AG10803 (cell line): ENCODE results near the gene SENP1.

Source experiments
- DNase-seq: peaks from one replicate; pipeline ENCODE4 v3.0.0; 2010; ENCODE audit warnings: low read depth
- H3K4me3 ChIP-seq: 2 replicates; pipeline ENCODE4 v1.5.1; 2011; ENCODE audit warnings: mild to moderate bottlenecking, low read length, control low read depth
- TF ChIP-seq, protein P1 (sequence below): conservative IDR thresholded peaks from 2 replicates; pipeline ENCODE4 v1.5.1; 2011; ENCODE audit warnings: mild to moderate bottlenecking, low read length, control low read depth, inconsistent platforms

Gene SENP1

DNA sequence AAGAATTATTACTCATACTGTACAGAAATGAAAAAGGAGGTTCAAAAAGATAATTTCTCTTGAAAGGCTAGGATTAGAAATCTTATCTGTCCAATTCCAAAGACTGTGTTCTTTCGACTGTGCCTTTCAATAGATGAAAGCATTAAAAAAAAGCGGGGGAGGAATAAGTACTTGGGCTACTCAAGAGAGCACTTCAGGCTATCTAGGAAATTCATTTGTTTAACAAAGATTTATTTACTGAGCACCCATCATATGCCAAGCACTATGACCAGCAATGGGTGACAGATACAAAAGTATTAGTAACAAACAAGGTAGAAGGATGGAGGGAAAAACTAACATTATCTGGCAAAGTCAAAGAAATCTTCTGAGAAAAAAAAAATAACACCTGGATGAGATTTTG is 37.4 kb downstream of the SENP1 start:
- no peak overlapping the region for H3K4me3 ChIP-seq
- DNase-seq, result no peak
- TF ChIP-seq, protein P1, sequence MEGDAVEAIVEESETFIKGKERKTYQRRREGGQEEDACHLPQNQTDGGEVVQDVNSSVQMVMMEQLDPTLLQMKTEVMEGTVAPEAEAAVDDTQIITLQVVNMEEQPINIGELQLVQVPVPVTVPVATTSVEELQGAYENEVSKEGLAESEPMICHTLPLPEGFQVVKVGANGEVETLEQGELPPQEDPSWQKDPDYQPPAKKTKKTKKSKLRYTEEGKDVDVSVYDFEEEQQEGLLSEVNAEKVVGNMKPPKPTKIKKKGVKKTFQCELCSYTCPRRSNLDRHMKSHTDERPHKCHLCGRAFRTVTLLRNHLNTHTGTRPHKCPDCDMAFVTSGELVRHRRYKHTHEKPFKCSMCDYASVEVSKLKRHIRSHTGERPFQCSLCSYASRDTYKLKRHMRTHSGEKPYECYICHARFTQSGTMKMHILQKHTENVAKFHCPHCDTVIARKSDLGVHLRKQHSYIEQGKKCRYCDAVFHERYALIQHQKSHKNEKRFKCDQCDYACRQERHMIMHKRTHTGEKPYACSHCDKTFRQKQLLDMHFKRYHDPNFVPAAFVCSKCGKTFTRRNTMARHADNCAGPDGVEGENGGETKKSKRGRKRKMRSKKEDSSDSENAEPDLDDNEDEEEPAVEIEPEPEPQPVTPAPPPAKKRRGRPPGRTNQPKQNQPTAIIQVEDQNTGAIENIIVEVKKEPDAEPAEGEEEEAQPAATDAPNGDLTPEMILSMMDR, result no peak

DNA sequence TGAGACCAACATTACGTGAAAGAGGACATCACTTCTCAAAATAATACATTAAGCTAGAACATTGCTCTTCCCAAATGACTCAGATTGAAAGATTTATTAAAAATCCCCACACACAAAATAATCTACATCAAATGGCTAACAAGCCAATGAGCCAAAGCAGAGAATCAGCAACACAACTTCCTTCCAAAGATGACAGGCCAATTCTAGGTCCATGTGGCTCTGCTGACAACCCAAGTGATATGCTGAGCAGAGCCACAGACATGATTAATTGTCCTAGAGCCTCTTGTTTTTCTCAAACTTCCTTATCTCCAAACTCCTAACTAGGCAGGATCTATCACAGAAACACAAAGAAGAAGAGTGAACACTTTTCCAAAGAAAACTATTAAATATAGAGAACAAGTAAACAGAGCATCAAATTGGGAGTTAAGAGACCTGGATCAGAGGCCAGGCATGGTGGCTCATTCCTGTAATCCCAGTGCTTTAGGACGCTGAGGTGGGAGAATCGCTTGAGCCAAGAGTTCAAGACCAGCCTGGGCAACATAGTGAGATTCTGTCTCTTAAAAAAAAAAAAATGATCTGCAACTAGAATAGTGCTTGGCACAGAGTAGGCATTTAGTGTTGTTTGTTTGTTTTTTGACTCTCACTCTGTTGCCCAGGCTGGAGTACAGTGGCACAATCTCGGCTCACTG is 38.5 kb downstream of the SENP1 start:
- no peak for DNase-seq
- no peak overlapping the region for H3K4me3 ChIP-seq
- TF ChIP-seq, protein P1, result no peak

DNA sequence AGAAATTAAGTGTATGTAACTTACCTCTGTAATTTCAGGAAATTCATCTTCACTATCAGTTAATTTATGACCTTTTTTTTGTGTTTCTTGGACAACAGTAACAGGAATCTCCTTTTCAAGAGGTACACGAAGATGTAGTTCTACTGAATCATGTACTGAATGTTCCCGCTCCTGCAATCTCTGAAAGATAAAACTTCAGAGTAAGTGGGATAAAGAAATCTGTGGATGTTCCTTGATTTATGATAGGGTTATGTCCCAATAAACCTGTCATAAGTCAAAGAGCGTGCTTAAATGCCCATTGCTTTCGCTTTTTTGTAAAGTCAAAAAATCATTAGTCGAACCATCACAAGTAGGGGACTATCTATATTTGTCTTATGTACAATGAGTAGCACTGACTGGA is 40.8 kb downstream of the SENP1 start:
- DNase-seq, result no peak
- no peak overlapping the region for H3K4me3 ChIP-seq
- TF ChIP-seq, protein P1, result no peak

DNA sequence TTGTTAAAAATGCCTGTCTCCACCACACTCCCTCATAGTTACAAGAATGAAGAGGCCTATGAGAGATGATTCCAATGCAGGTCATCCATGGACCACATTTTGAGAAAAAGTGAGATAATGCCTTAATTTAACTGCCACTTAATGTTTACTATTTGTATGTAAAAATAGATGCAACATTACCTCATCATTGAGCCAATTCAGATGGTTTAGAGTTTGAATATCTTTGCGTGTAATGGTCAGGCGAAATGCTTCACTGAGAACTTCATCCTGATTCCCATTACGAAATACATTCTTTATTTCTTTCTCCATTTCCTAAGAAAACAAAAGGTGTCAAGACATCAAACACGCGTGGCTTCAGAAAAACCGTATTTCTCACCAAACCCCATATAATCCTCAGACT is 42.3 kb downstream of the SENP1 start:
- H3K4me3 ChIP-seq, result no peak overlapping the region
- TF ChIP-seq, protein P1, result no peak
- no peak for DNase-seq

DNA sequence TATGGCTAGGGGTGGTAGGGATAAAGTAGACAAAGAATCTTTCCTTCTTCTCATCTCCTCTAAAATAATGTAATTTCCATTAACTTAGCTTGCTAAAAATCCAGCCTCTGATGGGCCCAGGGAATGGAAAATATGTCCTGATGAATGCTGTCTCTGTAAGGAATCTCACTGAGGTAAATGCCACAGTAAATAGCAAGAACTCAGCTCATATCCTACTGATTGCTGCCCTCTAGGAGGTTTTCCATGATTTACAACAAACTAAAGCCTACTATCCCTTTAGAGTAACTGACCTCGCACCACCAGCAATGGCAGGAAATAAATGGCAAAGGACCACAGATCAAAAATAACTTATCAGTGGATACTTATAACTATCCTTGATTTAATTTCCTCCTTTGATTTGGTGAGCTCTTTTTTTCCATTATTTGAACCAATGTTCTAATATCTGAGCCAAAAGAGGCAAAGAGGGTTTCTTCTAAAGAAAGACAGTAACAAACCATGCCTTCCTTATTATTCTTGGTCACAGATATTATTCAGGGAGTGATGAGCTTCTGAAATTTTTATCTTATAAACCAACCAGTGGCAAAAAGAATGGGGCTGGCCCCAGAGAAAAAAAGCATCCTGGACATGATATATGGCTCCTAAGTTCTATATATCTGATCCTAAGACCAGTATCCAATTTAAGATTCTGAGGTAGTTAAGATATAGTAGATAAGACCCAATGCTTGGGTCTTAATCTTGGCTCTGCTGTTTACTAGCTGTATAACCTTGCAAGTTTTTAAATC is 43.8 kb downstream of the SENP1 start:
- TF ChIP-seq, protein P1, result no peak
- no peak overlapping the region for H3K4me3 ChIP-seq
- no peak for DNase-seq

DNA sequence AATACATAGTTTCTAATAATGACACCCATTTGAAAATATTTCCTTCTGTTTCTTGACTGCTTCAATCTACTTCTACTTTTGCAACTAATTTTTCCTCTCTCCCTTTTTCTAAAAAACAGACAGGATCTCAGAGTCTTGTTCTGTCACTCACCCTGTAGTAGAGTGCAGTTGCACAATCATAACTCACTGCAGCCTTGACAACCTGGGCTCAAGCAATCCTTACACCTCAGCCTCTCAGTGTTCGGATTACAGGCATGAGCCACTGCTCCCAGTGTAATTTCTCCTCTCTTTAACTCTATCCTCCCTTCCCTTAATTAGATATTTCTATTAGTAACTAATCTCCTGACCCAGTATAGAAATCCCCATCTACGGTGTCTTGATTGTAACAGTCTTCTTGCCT is 45.4 kb downstream of the SENP1 start:
- DNase-seq, result no peak
- TF ChIP-seq, protein P1, result no peak
- H3K4me3 ChIP-seq, result no peak overlapping the region

DNA sequence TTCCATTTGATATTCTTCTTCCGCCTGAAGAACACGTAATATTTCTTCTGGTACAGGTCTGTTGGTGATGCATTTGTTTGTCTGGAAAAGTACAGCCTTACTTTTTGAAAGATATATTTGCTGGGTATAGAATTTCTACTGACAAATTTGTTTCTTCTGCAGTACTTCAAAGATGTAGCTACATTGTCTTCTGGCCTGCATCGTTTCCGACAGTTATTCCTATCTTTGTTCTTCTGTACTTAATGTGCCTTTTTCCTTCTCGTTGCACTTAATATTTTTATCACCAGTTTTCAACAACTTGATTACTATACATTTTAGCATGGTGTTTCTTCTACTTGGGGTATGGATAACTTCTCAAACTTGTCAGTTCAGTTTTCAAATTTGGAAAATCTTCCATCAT is 47.1 kb downstream of the SENP1 start:
- TF ChIP-seq, protein P1, result no peak
- H3K4me3 ChIP-seq, result no peak overlapping the region
- no peak for DNase-seq
